Mesothelial cell of epicardium (in vitro differentiated cells): ENCODE measurements around the gene ELMO1. TPM values are rescaled to one million over a fixed set of nuclear protein-coding genes. Genes with fewer than 3 reads are reported as not detected.

Experiments used
- DNase-seq, 2 experiments: peaks; one replicate each; pipeline ENCODE4 v3.0.0; 2021; ENCODE audit warnings: low spot score in 2 of 2; ENCODE audit not compliant: unreplicated experiment in 2 of 2
- H3K27ac Mint-ChIP-seq: 2 replicates; pipeline ENCODE4 v1.8.0; 2021; ENCODE audit warnings: mixed read lengths
- H3K27me3 Mint-ChIP-seq: 2 replicates; pipeline ENCODE4 v1.8.0; 2021; ENCODE audit warnings: low read depth, mixed read lengths
- H3K36me3 Mint-ChIP-seq: 2 replicates; pipeline ENCODE4 v1.8.0; 2021; ENCODE audit warnings: mixed read lengths
- H3K4me1 Mint-ChIP-seq: 2 replicates; pipeline ENCODE4 v1.8.0; 2021; ENCODE audit warnings: mixed read lengths
- H3K4me3 Mint-ChIP-seq: 2 replicates; pipeline ENCODE4 v1.8.0; 2021; ENCODE audit warnings: mild to moderate bottlenecking, moderate library complexity, mixed read lengths
- H3K9me3 Mint-ChIP-seq: 2 replicates; pipeline ENCODE4 v1.8.0; 2021; ENCODE audit warnings: mixed read lengths
- total RNA-seq: library from RNA; stranded (reverse); gene quantifications from 3 replicates; pipeline ENCODE4 v1.2.1, GENCODE V29; 2021
- TF ChIP-seq, protein P1 (sequence below): fragments of 200-600 bp; sonication (generic); IDR thresholded peaks from one replicate; pipeline ENCODE4 v1.5.0; 2021; ENCODE audit warnings: antibody characterized with exemption; ENCODE audit not compliant: unreplicated experiment

Gene ELMO1
- total RNA-seq, 1 donor from 2014 or later: 9.6 TPM

GRCh38 chr7:37081436-37081835 is 367.2 kb downstream of the ELMO1 start:
- H3K4me1 Mint-ChIP-seq: peaks cover 4% of the 10 kb centered on the region
- peak; percentile 25 to 59 for DNase-seq
- no peaks in the 10 kb centered on the region for H3K27me3 Mint-ChIP-seq
- TF ChIP-seq, protein P1, sequence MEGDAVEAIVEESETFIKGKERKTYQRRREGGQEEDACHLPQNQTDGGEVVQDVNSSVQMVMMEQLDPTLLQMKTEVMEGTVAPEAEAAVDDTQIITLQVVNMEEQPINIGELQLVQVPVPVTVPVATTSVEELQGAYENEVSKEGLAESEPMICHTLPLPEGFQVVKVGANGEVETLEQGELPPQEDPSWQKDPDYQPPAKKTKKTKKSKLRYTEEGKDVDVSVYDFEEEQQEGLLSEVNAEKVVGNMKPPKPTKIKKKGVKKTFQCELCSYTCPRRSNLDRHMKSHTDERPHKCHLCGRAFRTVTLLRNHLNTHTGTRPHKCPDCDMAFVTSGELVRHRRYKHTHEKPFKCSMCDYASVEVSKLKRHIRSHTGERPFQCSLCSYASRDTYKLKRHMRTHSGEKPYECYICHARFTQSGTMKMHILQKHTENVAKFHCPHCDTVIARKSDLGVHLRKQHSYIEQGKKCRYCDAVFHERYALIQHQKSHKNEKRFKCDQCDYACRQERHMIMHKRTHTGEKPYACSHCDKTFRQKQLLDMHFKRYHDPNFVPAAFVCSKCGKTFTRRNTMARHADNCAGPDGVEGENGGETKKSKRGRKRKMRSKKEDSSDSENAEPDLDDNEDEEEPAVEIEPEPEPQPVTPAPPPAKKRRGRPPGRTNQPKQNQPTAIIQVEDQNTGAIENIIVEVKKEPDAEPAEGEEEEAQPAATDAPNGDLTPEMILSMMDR: no peak
- no peak overlapping the region for H3K27ac Mint-ChIP-seq
- peaks cover 5% of the 10 kb centered on the region for H3K9me3 Mint-ChIP-seq
- no peak overlapping the region for H3K4me3 Mint-ChIP-seq
- H3K36me3 Mint-ChIP-seq: no peaks in the 10 kb centered on the region

DNA sequence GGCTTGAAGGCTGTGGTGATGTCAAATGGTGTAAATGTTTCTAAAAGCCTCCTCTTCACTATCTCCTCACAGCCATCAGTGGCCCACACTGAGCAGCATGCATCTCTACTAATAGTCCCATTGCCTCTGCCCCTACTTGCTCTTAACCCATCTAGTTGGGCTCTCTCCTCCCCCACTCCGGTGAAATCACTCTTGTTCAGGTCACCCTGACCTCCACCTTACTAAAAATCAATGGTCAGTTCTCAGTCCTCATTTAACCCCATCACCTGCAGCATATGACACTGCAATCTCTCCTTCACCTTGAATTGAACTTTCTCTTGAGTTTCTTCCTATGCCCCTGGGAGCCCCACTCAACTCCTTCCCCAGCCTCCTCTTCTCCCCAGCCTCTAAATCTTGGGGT is 369.2 kb downstream of the ELMO1 start:
- Mint-ChIP-seq H3K4me1 (peaks cover 4% of the 10 kb centered on the region), H3K4me3 (no peak overlapping the region), H3K27ac (no peak overlapping the region), H3K36me3 (no peaks in the 10 kb centered on the region), H3K9me3 (peaks cover 5% of the 10 kb centered on the region), H3K27me3 (no peaks in the 10 kb centered on the region)
- DNase-seq: no peak
- TF ChIP-seq, protein P1: no peak

GRCh38 chr7:37076668-37077067 is 372.0 kb downstream of the ELMO1 start:
- Mint-ChIP-seq H3K4me3 (no peak overlapping the region), H3K9me3 (peaks cover 5% of the 10 kb centered on the region), H3K27ac (no peak overlapping the region), H3K27me3 (peaks cover 3% of the 10 kb centered on the region), H3K36me3 (no peaks in the 10 kb centered on the region), H3K4me1 (peaks cover 3% of the 10 kb centered on the region)
- no peak for DNase-seq
- TF ChIP-seq, protein P1: no peak

- Mint-ChIP-seq H3K27ac (no peak overlapping the region), H3K4me1 (no peaks in the 10 kb centered on the region), H3K27me3 (peaks cover 6% of the 10 kb centered on the region), H3K4me3 (no peak overlapping the region), H3K36me3 (no peaks in the 10 kb centered on the region), H3K9me3 (no peaks in the 10 kb centered on the region)
- no peak for DNase-seq
- TF ChIP-seq, protein P1: no peak
Observed at GRCh38 chr7:37074370-37074769, 374.3 kb downstream of the ELMO1 start.

DNA sequence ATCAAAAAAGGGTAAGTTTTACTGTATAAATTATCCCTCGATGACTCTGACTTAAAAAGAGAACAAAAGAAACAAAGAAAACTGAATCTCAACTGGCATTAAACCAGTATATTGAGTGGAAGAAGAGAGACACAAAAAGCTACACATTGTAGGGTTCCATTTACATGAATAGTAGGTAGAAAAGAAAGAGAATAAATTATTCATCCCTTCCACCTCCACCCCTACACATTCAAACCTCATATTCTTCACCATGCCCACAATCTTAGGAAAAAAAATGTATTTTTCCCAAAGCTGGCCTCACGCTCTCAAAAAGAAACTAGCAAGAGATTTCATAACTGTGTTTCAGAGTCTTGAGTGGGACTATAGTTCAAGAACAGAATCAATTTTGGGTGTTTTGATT is 377.5 kb downstream of the ELMO1 start:
- no peak overlapping the region for H3K27ac Mint-ChIP-seq
- no peak overlapping the region for H3K4me3 Mint-ChIP-seq

More for the DNA sequence above, 377.5 kb downstream of the ELMO1 start:
- no peaks in the 10 kb centered on the region for H3K9me3 Mint-ChIP-seq
- no peak for DNase-seq
- H3K4me1 Mint-ChIP-seq: no peaks in the 10 kb centered on the region
- TF ChIP-seq, protein P1: no peak
- peaks cover 6% of the 10 kb centered on the region for H3K27me3 Mint-ChIP-seq
- no peaks in the 10 kb centered on the region for H3K36me3 Mint-ChIP-seq
